HepG2 (cell line): Measurements from ENCODE around the gene FASTKD1. TPM values are rescaled to one million over a fixed set of nuclear protein-coding genes. Genes with fewer than 3 reads are reported as not detected.
A peak's percentile ranks its signal among the peaks of the same experiment; 100 is the strongest.

Experiments used
- DMTF1 ChIP-seq: sonication (generic); formaldehyde crosslinking; IDR thresholded peaks from 2 replicates; pipeline ENCODE4 v1.4.0; 2020; ENCODE audit warnings: mild to moderate bottlenecking, missing genetic modification reagents
- FIP1L1 ChIP-seq: fragments of 200-400 bp; formaldehyde crosslinking; IDR thresholded peaks from 2 replicates; pipeline ENCODE4 v1.6.1; 2018; ENCODE audit warnings: low read depth, mild to moderate bottlenecking, low read length, moderate library complexity, borderline replicate concordance; ENCODE audit not compliant: insufficient read depth
- MIER3 ChIP-seq: IDR thresholded peaks from 2 replicates; pipeline ENCODE4 v1.6.1; 2016; ENCODE audit warnings: missing compliant biosample characterization, borderline replicate concordance
- MTF2 ChIP-seq: sonication (generic); formaldehyde crosslinking; IDR thresholded peaks from 2 replicates; pipeline ENCODE4 v1.5.0; 2020; ENCODE audit warnings: missing genetic modification reagents, borderline replicate concordance
- NFKBIZ ChIP-seq: IDR thresholded peaks from 2 replicates; pipeline ENCODE4 v1.6.1; 2018; ENCODE audit warnings: missing genetic modification reagents, missing compliant biosample characterization
- NR0B2 ChIP-seq: sonication (generic); formaldehyde crosslinking; IDR thresholded peaks from 2 replicates; pipeline ENCODE4 v1.4.0; 2020; ENCODE audit warnings: mild to moderate bottlenecking, missing genetic modification reagents
- RCOR2 ChIP-seq: IDR thresholded peaks from 2 replicates; pipeline ENCODE4 v1.6.1; 2016; ENCODE audit warnings: missing biosample characterization, missing genetic modification reagents
- TEAD3 ChIP-seq: optimal IDR thresholded peaks from 2 replicates; pipeline ENCODE3; 2016; ENCODE audit warnings: borderline replicate concordance
- TFDP2 ChIP-seq: sonication (generic); formaldehyde crosslinking; IDR thresholded peaks from 2 replicates; pipeline ENCODE4 v1.4.0; 2020; ENCODE audit warnings: missing genetic modification reagents
- ZBTB26 ChIP-seq: IDR thresholded peaks from 2 replicates; pipeline ENCODE4 v1.6.1; 2016; ENCODE audit warnings: missing compliant biosample characterization, missing genetic modification reagents, borderline replicate concordance
- ZBTB42 ChIP-seq: sonication (generic); formaldehyde crosslinking; IDR thresholded peaks from 2 replicates; pipeline ENCODE4 v1.5.0; 2020; ENCODE audit warnings: mild to moderate bottlenecking, missing genetic modification reagents
- ZNF317 ChIP-seq: sonication (generic); formaldehyde crosslinking; IDR thresholded peaks from 2 replicates; pipeline ENCODE4 v1.5.0; 2020; ENCODE audit warnings: mild to moderate bottlenecking, missing genetic modification reagents
- ZNF615 ChIP-seq: sonication (generic); formaldehyde crosslinking; IDR thresholded peaks from 2 replicates; pipeline ENCODE4 v1.5.0; 2020; ENCODE audit warnings: mild to moderate bottlenecking, missing genetic modification reagents, borderline replicate concordance
- ZNF766 ChIP-seq: sonication (generic); formaldehyde crosslinking; IDR thresholded peaks from 2 replicates; pipeline ENCODE4 v1.5.0; 2020; ENCODE audit warnings: missing genetic modification reagents, borderline replicate concordance
- ZNF784 ChIP-seq: sonication (generic); formaldehyde crosslinking; IDR thresholded peaks from 2 replicates; pipeline ENCODE4 v1.5.1; 2020; ENCODE audit warnings: missing genetic modification reagents, mild to moderate bottlenecking, borderline replicate concordance
- ZNF841 ChIP-seq: sonication (generic); formaldehyde crosslinking; IDR thresholded peaks from 2 replicates; pipeline ENCODE4 v1.8.1; 2023; ENCODE audit warnings: missing genetic modification reagents, borderline replicate concordance
- ZNF883 ChIP-seq: sonication (generic); formaldehyde crosslinking; IDR thresholded peaks from 2 replicates; pipeline ENCODE4 v1.5.1; 2020; ENCODE audit warnings: mild to moderate bottlenecking, missing genetic modification reagents; ENCODE audit errors: not compliant biosample characterization
- polyA plus RNA-seq, 8 experiments: library from polyadenylated mRNA; depleted of rRNA in 3 of 8; stranded (reverse) in 7 of 8; unstranded in 1 of 8; fragments of >200 nt; fragmentation: Illumina TruSeq in 4 of 8; extraction: Trizol in 4 of 8; gene quantifications; 2 replicates each; pipeline versions ENCODE4 v1.2.1 to v1.2.3, GENCODE V29; 2011 to 2016; ENCODE audit warnings: low read depth in 4 of 8, missing spikeins in 1 of 8, mixed read lengths in 1 of 8; ENCODE audit not compliant: insufficient read depth in 1 of 8
- total RNA-seq, 5 experiments: library from RNA; depleted of rRNA; stranded (reverse); fragments of >200 nt; fragmentation: Illumina TruSeq; extraction: Trizol; gene quantifications; 2 replicates each; pipeline ENCODE4 v1.2.3, GENCODE V29; 2016; ENCODE audit warnings: low read depth in 1 of 5

FASTKD1 gene
- total and polyA plus RNA-seq, 2 of the 13 experiments (the other 11 are each of a cell fraction or from before 2014, with no cell fraction given): 35.0 to 38.0 TPM

- peak; percentile 75 for TF ChIP-seq ZNF317
- TF ChIP-seq MIER3 (CRISPR knock-in tag): peak; percentile 79
- 0 out of 2 replicates have a peak, but pooled peaks have one; percentile 41 for TF ChIP-seq ZBTB42 (CRISPR knock-in tag)
- TF ChIP-seq ZNF883: peak; percentile 91
- no peak for TF ChIP-seq ZNF615 (CRISPR knock-in tag)
- TF ChIP-seq ZNF841 (CRISPR knock-in tag): no peak
- peak; percentile 98 for TF ChIP-seq TFDP2 (CRISPR knock-in tag)
- no peak; the same call in 1 of the 2 replicates for TF ChIP-seq ZNF784
- peak; percentile 85; the same call in 1 of the 2 replicates for TF ChIP-seq NFKBIZ (CRISPR knock-in tag)
- no peak for TF ChIP-seq FIP1L1
- TF ChIP-seq ZNF766 (CRISPR knock-in tag): peak; percentile 49; the same call in 1 of the 2 replicates
- TF ChIP-seq TEAD3: peak; percentile 87
- TF ChIP-seq NR0B2 (CRISPR knock-in tag): peak; percentile 95
- peak; percentile 71; the same call in 1 of the 2 replicates for TF ChIP-seq RCOR2
- TF ChIP-seq DMTF1 (CRISPR knock-in tag): peak; percentile 93; the same call in 1 of the 2 replicates
- TF ChIP-seq ZBTB26: peak; percentile 77; the same call in 1 of the 2 replicates
- TF ChIP-seq MTF2 (CRISPR knock-in tag): peak; percentile 74; the same call in 1 of the 2 replicates
Measured at GRCh38 chr2:169584005-169584877, 10.6 kb upstream of the FASTKD1 start, which contains the start of gene PPIG (continued).
